HuH-7.5 (cell line): ENCODE results near the gene DRAP1.

Source experiments
- DNase-seq: peaks from one replicate; pipeline ENCODE4 v3.0.0; 2011; ENCODE audit warnings: low spot score

DRAP1 gene

GRCh38 chr11:65919141-65919572 is at the start of gene DRAP1:
Gene DRAP1, plus strand, starts transcription at chr11:65919426. Its CDS starts 76 bp downstream, at chr11:65919502.
- DNase-seq, result peak; percentile 90

DNA sequence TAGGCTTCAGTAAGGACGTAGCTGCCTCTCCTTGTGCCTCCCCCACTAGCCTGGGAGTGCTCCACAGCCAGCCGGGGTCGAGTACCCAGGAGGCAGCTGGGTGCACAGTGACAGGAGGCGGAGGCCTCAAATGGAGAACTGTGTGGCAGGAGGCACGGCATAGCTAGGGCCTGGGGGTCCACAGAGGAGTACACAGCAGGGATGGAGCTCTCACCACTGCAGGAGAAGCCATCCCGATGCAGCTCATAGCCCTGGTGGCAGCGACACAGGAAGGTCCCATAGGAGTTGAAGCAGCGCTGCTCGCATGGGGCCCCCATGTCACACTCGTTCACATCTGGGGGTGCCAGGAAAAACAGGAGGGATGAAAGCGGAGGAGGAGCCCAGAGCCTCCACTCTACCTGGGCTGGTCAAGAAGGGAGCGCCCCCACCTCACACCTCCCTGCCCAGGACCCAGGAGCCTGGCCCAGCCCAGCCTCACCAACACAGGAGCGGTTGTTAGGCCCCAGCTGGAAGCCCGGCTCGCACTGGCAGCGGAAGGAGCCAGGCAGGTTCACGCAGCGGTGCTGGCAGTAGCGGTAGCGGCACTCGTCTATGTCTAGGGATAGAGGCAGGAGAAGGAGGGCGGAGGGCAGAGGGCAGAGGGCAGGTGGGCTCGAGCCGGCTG is 49.5 kb upstream of the DRAP1 start:
- no peak for DNase-seq

GRCh38 chr11:65870307-65870658 is 48.9 kb upstream of the DRAP1 start:
- no peak for DNase-seq

GRCh38 chr11:65870706-65871681 is 48.2 kb upstream of the DRAP1 start:
- no peak for DNase-seq

- DNase-seq, result no peak
Observed at GRCh38 chr11:65871811-65872548, 47.2 kb upstream of the DRAP1 start.

GRCh38 chr11:65872586-65873317 is 46.5 kb upstream of the DRAP1 start, which contains the start of gene EFEMP2:
Gene EFEMP2, minus strand, starts transcription at chr11:65872800. Its CDS starts 446 bp downstream, at chr11:65872354.
- DNase-seq, result no peak

DNA sequence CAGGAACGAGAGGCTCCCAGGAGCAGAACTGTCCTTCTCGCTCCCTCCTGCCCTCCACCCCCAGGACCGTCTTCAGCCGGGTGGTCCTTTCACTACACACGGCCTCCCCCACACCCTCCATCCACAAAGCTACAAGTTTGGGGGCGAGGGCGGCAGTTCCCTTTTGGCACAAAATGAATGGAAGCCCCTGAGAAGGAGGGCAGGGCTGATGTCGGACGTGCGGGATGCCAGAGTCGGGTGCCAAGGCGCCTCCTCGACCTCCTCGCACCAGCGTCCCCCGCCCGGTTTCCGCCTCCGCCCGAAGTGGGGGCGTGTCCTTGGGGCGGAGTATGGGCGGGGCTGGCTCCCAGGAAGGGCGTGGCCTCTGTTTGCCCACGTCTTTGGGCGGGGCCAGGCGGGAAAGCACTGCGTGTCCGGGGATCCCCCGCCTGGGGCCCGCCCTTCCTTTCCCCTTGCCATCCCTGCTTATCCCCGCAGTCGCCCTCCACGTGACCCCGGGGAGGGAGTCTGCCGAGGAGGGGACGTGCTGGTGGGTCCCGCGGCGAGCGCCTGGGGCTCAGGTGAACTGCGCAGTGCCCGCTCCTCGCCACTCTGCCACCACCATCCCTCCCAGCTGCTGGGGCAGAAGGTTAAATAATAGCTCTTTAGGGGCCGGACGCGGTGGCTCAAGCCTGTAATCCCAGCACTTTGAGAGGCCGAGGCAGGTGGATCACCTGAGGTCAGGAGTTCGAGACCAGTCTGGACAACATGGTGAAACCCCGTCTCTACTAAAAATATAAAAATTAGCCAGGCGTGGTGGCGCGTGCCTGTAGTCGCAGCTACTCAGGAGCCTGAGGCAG is 45.7 kb upstream of the DRAP1 start:
- DNase-seq, result peak; percentile 95

DNA sequence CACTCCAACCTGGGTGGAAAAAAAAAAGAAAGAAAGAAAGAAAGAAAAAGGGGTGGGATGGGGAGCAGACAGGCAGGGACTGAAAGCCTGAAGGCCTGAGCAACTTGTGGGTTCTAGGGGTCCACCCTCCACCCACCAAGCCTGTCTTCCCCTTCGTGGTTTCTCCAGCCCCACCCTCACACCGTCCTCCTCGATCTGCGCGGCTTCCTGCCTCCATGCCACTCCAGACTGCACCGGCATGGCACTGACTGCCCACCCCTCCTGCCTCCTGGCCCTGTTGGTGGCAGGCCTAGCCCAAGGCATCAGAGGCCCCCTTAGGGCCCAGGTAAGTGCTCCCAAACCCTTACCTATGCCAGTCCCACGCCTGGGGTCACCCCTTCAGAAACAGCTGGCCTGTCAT is 39.6 kb upstream of the DRAP1 start, which contains the start of gene CTSW:
Gene CTSW, plus strand, starts transcription at position 221 of the 400 bp plus-strand sequence. Its CDS starts 18 bp downstream, at position 239.
- DNase-seq, result no peak

GRCh38 chr11:65880027-65880426 is 39.2 kb upstream of the DRAP1 start:
- DNase-seq, result no peak

DNA sequence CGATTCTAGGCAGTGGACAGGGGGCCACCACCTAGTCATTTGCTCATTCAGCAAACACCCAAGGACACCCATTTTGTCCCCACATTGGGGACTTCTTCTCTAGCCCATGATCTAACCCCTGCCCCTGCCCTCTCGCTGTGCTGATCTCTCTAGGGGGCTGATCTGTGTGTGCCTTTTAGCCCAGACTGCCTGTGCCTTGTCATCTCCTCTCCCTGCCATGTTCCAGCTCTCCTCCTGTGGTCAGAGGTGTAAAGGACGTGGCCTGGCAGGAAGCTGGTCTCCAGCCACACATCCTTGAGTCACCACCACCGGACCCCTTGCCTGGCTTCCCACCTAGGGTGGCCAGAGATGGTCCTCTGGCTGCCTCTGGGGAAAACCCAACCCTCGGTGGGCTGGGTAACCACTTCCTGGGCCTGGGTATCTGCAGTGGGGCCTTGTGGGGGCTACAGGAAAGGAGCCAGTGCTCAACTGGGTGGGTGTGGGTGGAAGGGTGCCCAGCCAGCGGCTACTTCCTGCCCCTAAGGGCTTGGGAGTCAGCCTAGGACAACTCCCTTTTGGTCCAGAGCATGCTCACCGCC is 38.3 kb upstream of the DRAP1 start:
- no peak for DNase-seq

GRCh38 chr11:65882120-65883057 is 36.8 kb upstream of the DRAP1 start:
- DNase-seq, result no peak

DNA sequence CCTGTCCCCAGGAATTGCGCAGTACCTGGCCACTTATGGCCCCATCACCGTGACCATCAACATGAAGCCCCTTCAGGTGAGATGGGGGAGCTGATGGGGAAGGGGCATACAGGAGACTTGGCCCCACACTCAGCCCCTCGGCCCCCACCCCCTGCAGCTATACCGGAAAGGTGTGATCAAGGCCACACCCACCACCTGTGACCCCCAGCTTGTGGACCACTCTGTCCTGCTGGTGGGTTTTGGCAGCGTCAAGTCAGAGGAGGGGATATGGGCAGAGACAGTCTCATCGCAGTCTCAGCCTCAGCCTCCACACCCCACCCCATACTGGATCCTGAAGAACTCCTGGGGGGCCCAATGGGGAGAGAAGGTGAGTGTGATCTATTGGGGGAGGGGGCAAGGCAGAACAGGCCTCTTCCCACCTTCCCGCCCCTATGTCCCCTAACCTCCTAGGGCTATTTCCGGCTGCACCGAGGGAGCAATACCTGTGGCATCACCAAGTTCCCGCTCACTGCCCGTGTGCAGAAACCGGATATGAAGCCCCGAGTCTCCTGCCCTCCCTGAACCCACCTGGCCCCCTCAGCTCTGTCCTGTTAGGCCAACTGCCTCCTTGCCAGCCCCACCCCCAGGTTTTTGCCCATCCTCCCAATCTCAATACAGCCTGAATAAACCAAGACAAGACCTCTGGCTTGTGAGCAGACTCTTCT is 36.0 kb upstream of the DRAP1 start:
- no peak for DNase-seq

DNA sequence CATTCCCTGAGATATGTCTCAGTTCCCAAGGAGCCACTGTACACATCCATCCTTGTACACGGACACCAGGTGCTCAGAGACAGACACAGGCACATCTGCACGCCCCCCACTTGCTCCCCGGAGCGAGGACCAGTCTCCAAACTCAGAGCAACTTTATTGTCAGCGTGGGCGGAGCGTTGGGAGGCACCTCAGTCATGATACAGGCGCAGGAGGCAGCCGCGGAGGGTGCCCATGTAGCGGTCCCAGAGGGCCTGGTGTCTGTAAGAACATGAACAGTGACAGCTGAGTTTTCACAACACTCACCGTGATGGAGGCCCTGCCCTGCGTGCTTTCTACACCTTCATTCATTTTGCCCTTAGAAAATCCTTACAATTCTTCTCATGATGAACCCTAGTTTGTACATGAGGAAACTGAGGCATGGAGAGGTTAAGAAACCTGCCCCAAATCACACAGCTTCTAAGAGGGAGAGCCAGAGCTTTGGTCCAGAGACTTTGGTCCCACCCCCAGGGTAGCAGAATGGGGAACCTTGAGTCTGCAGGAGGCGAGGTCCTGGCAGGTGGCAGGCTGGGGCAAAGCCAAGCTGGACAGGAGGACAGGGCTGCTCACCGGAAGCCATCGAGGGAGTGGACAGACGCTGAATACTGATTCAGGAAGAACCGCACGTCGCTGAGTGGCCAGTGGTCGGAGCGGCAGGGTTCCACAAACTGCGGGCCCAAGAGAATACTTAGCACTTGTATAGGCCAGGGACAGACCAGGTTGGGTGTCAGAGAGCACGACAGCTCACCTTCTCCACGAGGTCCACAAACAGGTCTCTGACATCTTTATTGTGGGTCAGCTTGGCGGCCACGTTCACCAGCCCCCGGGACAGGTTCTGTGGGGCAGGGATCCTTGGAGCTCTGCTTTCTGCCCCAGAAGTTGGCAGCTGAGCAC is 35.2 kb upstream of the DRAP1 start:
- DNase-seq, result no peak

- peak; percentile 92 for DNase-seq
Observed at GRCh38 chr11:65884716-65885092, 34.5 kb upstream of the DRAP1 start.

DNA sequence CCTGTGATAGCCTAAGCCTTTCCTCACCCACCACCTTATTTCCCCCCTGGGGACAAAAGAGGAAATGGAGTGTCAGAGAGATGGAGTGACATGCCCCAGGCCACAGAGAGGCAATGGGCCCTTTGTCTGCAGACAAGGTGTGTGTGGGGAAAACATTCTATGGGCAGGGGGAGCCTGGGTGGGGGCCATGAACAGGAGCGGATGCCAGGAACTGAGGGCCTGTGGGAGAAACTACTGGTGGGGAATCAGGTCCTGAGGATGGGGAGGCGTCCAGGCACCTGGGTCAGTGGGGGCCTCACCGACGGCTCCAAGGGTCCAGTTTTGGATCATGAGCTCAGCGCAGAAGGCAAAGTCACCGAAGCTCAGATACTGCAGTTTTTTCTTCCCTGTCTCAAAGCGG is 34.0 kb upstream of the DRAP1 start:
- DNase-seq, result no peak

- DNase-seq, result no peak
Observed at GRCh38 chr11:65885808-65886536, 33.3 kb upstream of the DRAP1 start.
